ENCODE data around the gene SERPINB13.
"Not testable (repeated sequence)": the region's sequence is repeated elsewhere in the genome, so short reads cannot be mapped to it uniquely, and the experiment has no call there.

SERPINB13 gene

DNA sequence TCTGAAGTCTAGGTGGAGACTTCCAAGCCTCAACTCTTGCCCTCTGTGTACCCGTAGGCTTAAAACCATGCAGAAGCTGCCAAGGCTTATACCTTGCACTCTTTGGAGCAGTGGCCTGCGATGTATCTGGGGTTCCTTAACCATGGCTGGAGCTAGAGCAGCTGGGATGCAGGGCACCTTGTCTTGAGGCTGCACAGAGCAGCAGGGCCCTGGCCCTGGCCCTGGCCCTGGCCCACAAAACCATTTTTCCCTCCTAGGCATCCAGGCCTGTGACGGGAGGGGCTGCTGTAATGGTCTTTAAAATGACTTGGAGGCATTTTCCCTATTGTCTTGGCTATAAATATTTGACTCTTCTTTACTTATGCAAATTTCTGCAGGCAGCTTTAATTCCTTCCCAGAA lies 37.7 kb downstream of the SERPINB13 start:
- TF ChIP-seq, protein P1, sequence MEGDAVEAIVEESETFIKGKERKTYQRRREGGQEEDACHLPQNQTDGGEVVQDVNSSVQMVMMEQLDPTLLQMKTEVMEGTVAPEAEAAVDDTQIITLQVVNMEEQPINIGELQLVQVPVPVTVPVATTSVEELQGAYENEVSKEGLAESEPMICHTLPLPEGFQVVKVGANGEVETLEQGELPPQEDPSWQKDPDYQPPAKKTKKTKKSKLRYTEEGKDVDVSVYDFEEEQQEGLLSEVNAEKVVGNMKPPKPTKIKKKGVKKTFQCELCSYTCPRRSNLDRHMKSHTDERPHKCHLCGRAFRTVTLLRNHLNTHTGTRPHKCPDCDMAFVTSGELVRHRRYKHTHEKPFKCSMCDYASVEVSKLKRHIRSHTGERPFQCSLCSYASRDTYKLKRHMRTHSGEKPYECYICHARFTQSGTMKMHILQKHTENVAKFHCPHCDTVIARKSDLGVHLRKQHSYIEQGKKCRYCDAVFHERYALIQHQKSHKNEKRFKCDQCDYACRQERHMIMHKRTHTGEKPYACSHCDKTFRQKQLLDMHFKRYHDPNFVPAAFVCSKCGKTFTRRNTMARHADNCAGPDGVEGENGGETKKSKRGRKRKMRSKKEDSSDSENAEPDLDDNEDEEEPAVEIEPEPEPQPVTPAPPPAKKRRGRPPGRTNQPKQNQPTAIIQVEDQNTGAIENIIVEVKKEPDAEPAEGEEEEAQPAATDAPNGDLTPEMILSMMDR (conservative IDR thresholded peaks at IDR 0.05), result no peak
- TF ChIP-seq ZFX (IDR thresholded peaks at IDR 0.05), result no peak
- no peak overlapping the region for H3K27ac ChIP-seq

- H3K27ac ChIP-seq, result no peak overlapping the region
- TF ChIP-seq ZFX (IDR thresholded peaks at IDR 0.05), result no peak
- TF ChIP-seq, protein P1 (conservative IDR thresholded peaks at IDR 0.05), result no peak
Observed at GRCh38 chr18:63626431-63626830, 39.3 kb downstream of the SERPINB13 start.

DNA sequence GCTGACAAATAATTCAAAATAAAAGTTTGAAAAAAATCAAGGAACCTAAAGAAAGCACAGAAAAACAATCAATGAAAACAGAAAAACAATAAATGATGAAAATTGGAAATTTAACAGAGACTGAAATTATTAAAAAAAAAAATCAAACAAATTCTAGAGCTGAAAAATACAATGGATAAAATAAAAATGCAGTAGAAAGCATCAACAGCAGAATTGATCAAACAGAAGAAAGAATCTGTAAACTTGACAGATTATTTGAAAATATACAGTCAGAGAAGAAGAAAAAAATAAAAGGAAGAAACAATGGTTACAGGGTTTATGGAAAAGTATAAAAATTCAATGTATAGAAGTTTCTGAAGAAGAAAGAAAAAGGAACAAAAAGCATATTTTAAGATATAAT lies 40.7 kb downstream of the SERPINB13 start:
- no peak overlapping the region for H3K27ac ChIP-seq
- TF ChIP-seq ZFX (IDR thresholded peaks at IDR 0.05), result no peak
- TF ChIP-seq, protein P1 (conservative IDR thresholded peaks at IDR 0.05), result no peak

DNA sequence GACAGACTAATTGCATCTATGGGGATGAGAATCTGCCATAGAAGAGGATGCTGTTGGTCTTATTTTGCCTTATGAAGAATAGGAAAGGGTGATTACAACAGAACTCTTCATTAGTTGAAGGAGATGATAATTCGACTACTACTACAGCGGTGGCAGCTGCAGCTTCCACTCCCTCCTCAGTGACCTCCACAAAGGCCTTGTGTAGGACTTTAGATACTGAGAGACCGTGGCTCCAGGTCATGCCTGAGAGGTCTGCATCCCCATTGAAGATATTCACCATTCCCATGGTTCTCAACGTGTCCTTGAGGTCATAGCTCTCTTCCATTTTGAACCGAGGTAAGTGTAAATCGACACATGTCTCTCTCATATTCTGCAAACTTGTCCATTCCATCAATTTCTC lies 50.6 kb downstream of the SERPINB13 start:
- no peak overlapping the region for H3K27ac ChIP-seq
- TF ChIP-seq, protein P1 (conservative IDR thresholded peaks at IDR 0.05), result no peak
- no peak for TF ChIP-seq ZFX (IDR thresholded peaks at IDR 0.05)

DNA sequence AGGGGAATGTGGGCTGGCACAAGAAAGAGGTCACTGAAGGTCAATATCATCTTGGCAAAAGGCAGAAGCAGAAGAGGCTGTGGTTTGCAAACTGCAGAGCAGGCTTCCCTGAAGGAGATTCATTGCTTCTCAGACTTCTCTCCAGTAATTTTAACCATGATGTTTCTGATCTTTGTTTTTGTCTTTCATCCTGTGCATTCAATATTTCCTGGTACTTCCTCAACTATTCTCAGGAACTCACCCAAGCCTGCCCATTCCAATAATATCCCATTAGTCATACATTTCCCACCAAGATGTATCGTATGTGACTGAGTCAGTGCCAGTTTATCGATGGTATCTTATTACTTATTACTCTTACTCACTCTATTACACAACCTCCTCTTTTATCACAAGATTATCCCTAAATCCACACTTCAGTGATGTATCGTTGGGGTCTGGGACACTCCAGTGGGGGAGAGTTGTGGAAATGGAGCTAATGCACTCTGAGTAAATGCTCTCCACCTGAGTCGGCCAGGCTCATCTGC lies 54.1 kb downstream of the SERPINB13 start:
- not testable (repeated sequence) for H3K27ac ChIP-seq

- H3K27ac ChIP-seq, result not testable (repeated sequence)
Observed at GRCh38 chr18:63642668-63643356, 55.7 kb downstream of the SERPINB13 start.

GRCh38 chr18:63644142-63644541 lies 57.0 kb downstream of the SERPINB13 start, which contains the start of gene SERPINB4:
SERPINB4 (minus strand) TSS chr18:63644256; CDS start chr18:63643577, 679 bp downstream.
- H3K27ac ChIP-seq, result not testable (repeated sequence)

DNA sequence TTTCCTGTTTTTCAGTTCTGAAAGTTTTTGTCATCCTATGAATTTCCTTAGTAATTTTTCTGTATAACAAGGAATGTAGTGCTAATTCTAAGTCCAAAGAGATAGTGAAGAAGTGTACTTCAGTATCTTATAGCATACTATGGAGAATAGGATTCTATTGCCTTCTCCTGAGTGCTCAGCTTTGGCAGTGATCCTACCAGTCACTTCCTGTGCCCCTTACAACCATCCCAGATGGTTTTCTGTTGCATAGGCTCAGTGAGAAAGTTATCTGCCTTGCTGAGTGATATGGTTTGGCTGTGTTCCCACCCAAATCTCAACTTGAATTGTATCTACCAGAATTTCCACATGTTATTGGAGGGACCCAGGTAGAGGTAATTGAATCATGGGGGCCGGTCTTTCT lies 57.6 kb downstream of the SERPINB13 start:
- not testable (repeated sequence) for H3K27ac ChIP-seq

GRCh38 chr18:63646936-63647335 lies 59.8 kb downstream of the SERPINB13 start:
- no peak for TF ChIP-seq ZFX (IDR thresholded peaks at IDR 0.05)
- TF ChIP-seq, protein P1 (conservative IDR thresholded peaks at IDR 0.05), result no peak
- no peak overlapping the region for H3K27ac ChIP-seq
